Cardiac muscle cell (in vitro differentiated cells and primary cell): ENCODE data around the gene DDX60. TPM values are rescaled to one million over a fixed set of nuclear protein-coding genes. Genes with fewer than 3 reads are reported as not detected.
A peak's percentile ranks its signal among the peaks of the same experiment; 100 is the strongest.
"Not testable (repeated sequence)": the region's sequence is repeated elsewhere in the genome, so short reads cannot be mapped to it uniquely, and the experiment has no call there.

Experiments used
- DNase-seq, 2 donors: peaks; one replicate each; pipeline versions ENCODE4 v3.0.0 to v3.0.0-alpha.2; 2010 to 2017; ENCODE audit warnings: low read depth in 1 of 2, low spot score in 1 of 2
- H3K27ac ChIP-seq: fragments of 200-600 bp; sonication (generic); 2 replicates; pipeline ENCODE4 v1.5.1; 2016
- H3K27me3 ChIP-seq: fragments of 200-600 bp; sonication (generic); 2 replicates; pipeline ENCODE4 v1.6.0; 2016; ENCODE audit warnings: control low read depth
- H3K36me3 ChIP-seq: fragments of 200-600 bp; sonication (generic); 2 replicates; pipeline ENCODE4 v1.5.1; 2016; ENCODE audit warnings: control low read depth
- H3K4me1 ChIP-seq: fragments of 200-600 bp; sonication (generic); 2 replicates; pipeline ENCODE4 v1.8.1; 2017; ENCODE audit warnings: low read depth, mild to moderate bottlenecking, mixed run types
- H3K4me3 ChIP-seq: fragments of 200-600 bp; sonication (generic); 2 replicates; pipeline ENCODE4 v1.5.1; 2016; ENCODE audit warnings: mild to moderate bottlenecking
- H3K9me3 ChIP-seq: fragments of 200-600 bp; sonication (generic); 2 replicates; pipeline ENCODE4 v1.5.1; 2017; ENCODE audit warnings: low read depth, mild to moderate bottlenecking, control low read depth
- CTCF ChIP-seq: IDR thresholded peaks from 2 replicates; pipeline ENCODE4 v1.5.1; 2012; ENCODE audit warnings: low read depth, mild to moderate bottlenecking, low read length
- polyA plus RNA-seq: library from polyadenylated mRNA; unstranded; fragments of >200 nt; fragmentation: Nextera tagmentation; extraction: Ambion mirVana; gene quantifications from 2 replicates; pipeline ENCODE4 v1.2.1, GENCODE V29; 2016
- total RNA-seq: library from RNA; depleted of rRNA; stranded (reverse); fragments of >200 nt; gene quantifications from 2 replicates; pipeline ENCODE4 v1.2.3, GENCODE V29; 2016

The DDX60 gene
- total and polyA plus RNA-seq, 2 experiments from 2014 or later = 1.8 to 4.8 TPM

- Histone ChIP-seq H3K9me3 (no peaks in the 10 kb centered on the region), H3K4me1 (peaks cover 37% of the 10 kb centered on the region), H3K27me3 (no peaks in the 10 kb centered on the region), H3K4me3 (no peak overlapping the region), H3K36me3 (no peaks in the 10 kb centered on the region), H3K27ac (peak overlapping the region; percentile 92)
- DNase-seq = peak in 1 of 2 donors; percentile 84
- TF ChIP-seq CTCF = no peak
These were observed 17.1 kb upstream of the DDX60 start for GRCh38 chr4:168335621-168336020.

- peaks cover 38% of the 10 kb centered on the region for H3K4me1 ChIP-seq
- no peaks in the 10 kb centered on the region for H3K27me3 ChIP-seq
- DNase-seq = no peak
- H3K9me3 ChIP-seq = no peaks in the 10 kb centered on the region
- no peak overlapping the region for H3K4me3 ChIP-seq
- TF ChIP-seq CTCF = no peak
- no peaks in the 10 kb centered on the region for H3K36me3 ChIP-seq
- no peak overlapping the region for H3K27ac ChIP-seq
These were observed 15.5 kb upstream of the DDX60 start for GRCh38 chr4:168334053-168334452.

DNA sequence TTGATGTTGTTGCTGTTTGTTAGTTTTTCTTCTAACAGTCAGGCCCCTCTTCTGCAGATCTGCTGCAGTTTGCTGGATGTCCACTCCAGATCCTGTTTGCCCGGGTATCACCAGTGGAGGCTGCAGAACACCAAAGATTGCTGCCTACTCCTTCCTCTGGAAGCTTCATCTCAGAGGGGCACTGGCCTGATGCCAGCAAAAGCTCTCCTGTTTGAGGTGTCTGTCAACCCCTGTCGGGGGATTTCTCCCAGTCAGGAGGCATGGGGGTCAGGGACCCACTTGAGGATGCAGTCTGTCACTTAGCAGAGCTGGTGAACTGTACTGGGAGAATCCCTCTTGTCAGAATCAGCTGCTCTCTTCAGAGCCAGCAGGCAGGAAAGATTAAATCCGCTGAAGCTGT lies 12.0 kb upstream of the DDX60 start:
- not testable (repeated sequence) for H3K27me3 ChIP-seq, H3K36me3 ChIP-seq, H3K4me3 ChIP-seq, H3K9me3 ChIP-seq
- H3K27ac ChIP-seq = peak overlapping the region; percentile 60
- peak in 1 of 2 donors; percentile 56 for DNase-seq
- H3K4me1 ChIP-seq = peaks cover 13% of the 10 kb centered on the region

GRCh38 chr4:168325591-168325990 lies 7.0 kb upstream of the DDX60 start:
- H3K27ac ChIP-seq = no peak overlapping the region
- no peak overlapping the region for H3K4me3 ChIP-seq
- peaks cover under 1% of the 10 kb centered on the region for H3K4me1 ChIP-seq
- no peaks in the 10 kb centered on the region for H3K36me3 ChIP-seq
- no peak for TF ChIP-seq CTCF
- H3K9me3 ChIP-seq = no peaks in the 10 kb centered on the region
- no peak for DNase-seq
- no peaks in the 10 kb centered on the region for H3K27me3 ChIP-seq

- DNase-seq = no peak
- Histone ChIP-seq H3K27ac (no peak overlapping the region), H3K36me3 (no peaks in the 10 kb centered on the region)
These were observed 2.5 kb upstream of the DDX60 start for GRCh38 chr4:168321006-168321405.

GRCh38 chr4:168319486-168320019 lies 1.0 kb upstream of the DDX60 start:
- no peak for DNase-seq
- Histone ChIP-seq H3K4me1 (peaks cover 5% of the 10 kb centered on the region), H3K9me3 (no peaks in the 10 kb centered on the region), H3K27me3 (no peaks in the 10 kb centered on the region), H3K27ac (no peak overlapping the region), H3K36me3 (no peaks in the 10 kb centered on the region), H3K4me3 (no peak overlapping the region)
- TF ChIP-seq CTCF = no peak

More at GRCh38 chr4:168321006-168321405, 2.5 kb upstream of the DDX60 start:
- Histone ChIP-seq H3K27me3 (no peaks in the 10 kb centered on the region), H3K4me3 (no peak overlapping the region), H3K4me1 (peaks cover 5% of the 10 kb centered on the region), H3K9me3 (no peaks in the 10 kb centered on the region)
- no peak for TF ChIP-seq CTCF
